Spleen (tissue), 7 donors: ENCODE results near the gene IDH1.

Source experiments
- POLR2A ChIP-seq, 3 donors: fragments of 450-650 bp; IDR thresholded peaks; one replicate each; pipeline ENCODE4 v1.5.1; 2017; ENCODE audit warnings: antibody characterized with exemption in 3 of 3, mild to moderate bottlenecking in 1 of 3
- POLR2AphosphoS5 ChIP-seq, 3 donors: sonication (generic); formaldehyde crosslinking; IDR thresholded peaks; one replicate each; pipeline ENCODE4 v1.5.1; 2017; ENCODE audit warnings: antibody characterized with exemption in 3 of 3
- TF ChIP-seq, protein P1 (sequence below), 11 experiments: fragments of 200-600 bp in 7 of 11; fragments of 450-650 bp in 4 of 11; sonication (generic) in 4 of 11; IDR thresholded peaks in 8 of 11; conservative IDR thresholded peaks in 3 of 11; 1 replicate in 7 of 11; 2 replicates in 4 of 11; pipeline versions ENCODE4 v1.4.0 to v1.8.0; 2016 to 2021; ENCODE audit warnings: antibody characterized with exemption in 11 of 11, inconsistent platforms in 4 of 11, mild to moderate bottlenecking in 1 of 11
- donor health status: DM: no; HTN: no; CAD: no; lungs with moderate emphysema.
- donor health status: DM: no; HTN: no; CAD: no.
- donor health status: DM: no; HTN: no; CAD: no.

DNA sequence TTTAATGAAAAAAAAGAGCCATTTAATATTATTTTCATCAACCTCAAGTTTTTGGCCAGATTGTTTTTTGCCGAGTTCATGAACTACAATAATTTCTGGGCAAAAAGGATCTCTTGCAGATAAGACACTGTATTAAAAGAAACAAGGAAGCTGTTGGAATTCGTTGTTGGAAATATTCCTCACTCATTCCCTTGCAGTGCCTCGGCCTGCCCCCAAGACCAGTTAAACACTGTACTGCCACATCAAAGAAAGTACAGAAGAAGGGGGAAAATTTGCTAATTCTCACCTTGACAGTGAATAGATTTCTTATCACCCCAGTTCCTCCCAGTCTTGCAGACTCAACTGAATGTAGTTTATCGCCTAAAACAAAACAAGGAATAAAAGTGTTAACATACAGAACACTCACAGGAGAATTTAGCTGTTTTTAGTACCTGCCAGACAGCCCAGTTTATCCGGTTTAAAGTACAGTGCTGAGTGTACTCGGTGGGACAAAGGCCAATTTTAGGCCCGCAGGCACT is 1.2 kb downstream of the IDH1 start:
- TF ChIP-seq POLR2A (IDR thresholded peaks at IDR 0.05): no peak
- TF ChIP-seq, protein P1, sequence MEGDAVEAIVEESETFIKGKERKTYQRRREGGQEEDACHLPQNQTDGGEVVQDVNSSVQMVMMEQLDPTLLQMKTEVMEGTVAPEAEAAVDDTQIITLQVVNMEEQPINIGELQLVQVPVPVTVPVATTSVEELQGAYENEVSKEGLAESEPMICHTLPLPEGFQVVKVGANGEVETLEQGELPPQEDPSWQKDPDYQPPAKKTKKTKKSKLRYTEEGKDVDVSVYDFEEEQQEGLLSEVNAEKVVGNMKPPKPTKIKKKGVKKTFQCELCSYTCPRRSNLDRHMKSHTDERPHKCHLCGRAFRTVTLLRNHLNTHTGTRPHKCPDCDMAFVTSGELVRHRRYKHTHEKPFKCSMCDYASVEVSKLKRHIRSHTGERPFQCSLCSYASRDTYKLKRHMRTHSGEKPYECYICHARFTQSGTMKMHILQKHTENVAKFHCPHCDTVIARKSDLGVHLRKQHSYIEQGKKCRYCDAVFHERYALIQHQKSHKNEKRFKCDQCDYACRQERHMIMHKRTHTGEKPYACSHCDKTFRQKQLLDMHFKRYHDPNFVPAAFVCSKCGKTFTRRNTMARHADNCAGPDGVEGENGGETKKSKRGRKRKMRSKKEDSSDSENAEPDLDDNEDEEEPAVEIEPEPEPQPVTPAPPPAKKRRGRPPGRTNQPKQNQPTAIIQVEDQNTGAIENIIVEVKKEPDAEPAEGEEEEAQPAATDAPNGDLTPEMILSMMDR (IDR thresholded peaks at IDR 0.05 in 8 of 11, conservative IDR thresholded peaks at IDR 0.05 in 3 of 11): no peak
- TF ChIP-seq POLR2AphosphoS5 (IDR thresholded peaks at IDR 0.05): no peak
